ENCODE results near the gene LZTS3.
A peak's percentile ranks its signal among the peaks of the same experiment; 100 is the strongest.

LZTS3 gene

DNA sequence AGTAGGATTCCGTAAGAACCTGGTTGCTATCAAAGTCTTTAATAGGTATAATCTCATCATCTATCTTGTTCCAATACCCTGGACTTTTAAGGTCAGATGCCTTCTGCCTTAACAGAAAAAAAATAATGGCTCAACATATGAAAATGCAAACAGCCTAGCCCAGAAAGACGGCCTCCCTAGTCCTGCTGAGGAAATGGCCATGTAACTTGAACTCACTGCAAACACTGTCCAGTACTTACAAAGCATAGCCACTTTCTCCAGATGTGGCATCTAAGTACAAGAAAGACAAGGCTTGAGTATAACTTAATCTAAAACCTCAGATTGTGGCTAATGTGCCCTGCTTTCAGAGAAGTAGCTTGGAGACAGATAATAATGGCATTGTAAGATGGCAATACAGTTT lies 40.2 kb downstream of the LZTS3 start:
- no peaks in the 10 kb centered on the region for H3K9me3 ChIP-seq (ENCODE audit: control insufficient read depth, insufficient read depth, low read depth, low read length)
- ChIA-PET CTCF (interaction anchor here (0.7 kb wide), 1 partner anchor 55 kb away, joined by 3 read pairs; no protein-coding TSS in a partner anchor), POLR2A (interaction anchor here (1.2 kb wide), 1 partner anchor 26 kb away, joined by 4 read pairs; the partner anchor contains the start of genes FASTKD5 and UBOX5)
- no peaks in the 10 kb centered on the region; a peak in 1 of 3 replicates for H3K36me3 ChIP-seq (ENCODE audit: control insufficient read depth in 2 of 2, insufficient read depth in 1 of 2, low read length in 2 of 2)
- peaks cover 3% of the 10 kb centered on the region; the same call in 1 of the 2 replicates for H3K4me1 ChIP-seq (ENCODE audit: control insufficient read depth, insufficient read depth, low read length)
- no peak overlapping the region for H3K27ac ChIP-seq (ENCODE audit: extremely low read depth, low read depth, low read length)
- no peak for TF ChIP-seq ZNF785 (tag by site-specific recombination; IDR thresholded peaks at IDR 0.05)
- TF ChIP-seq KLF9 (tag by site-specific recombination; IDR thresholded peaks at IDR 0.05; ENCODE audit: low read depth): no peak
- TF ChIP-seq, protein P1, sequence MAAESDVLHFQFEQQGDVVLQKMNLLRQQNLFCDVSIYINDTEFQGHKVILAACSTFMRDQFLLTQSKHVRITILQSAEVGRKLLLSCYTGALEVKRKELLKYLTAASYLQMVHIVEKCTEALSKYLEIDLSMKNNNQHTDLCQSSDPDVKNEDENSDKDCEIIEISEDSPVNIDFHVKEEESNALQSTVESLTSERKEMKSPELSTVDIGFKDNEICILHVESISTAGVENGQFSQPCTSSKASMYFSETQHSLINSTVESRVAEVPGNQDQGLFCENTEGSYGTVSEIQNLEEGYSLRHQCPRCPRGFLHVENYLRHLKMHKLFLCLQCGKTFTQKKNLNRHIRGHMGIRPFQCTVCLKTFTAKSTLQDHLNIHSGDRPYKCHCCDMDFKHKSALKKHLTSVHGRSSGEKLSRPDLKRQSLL (tag by site-specific recombination; IDR thresholded peaks at IDR 0.05): no peak
- no peak for TF ChIP-seq ZNF174 (tag by site-specific recombination; IDR thresholded peaks at IDR 0.05)
- H3K4me3 ChIP-seq (ENCODE audit: low read depth, low read length): no peak overlapping the region

DNA sequence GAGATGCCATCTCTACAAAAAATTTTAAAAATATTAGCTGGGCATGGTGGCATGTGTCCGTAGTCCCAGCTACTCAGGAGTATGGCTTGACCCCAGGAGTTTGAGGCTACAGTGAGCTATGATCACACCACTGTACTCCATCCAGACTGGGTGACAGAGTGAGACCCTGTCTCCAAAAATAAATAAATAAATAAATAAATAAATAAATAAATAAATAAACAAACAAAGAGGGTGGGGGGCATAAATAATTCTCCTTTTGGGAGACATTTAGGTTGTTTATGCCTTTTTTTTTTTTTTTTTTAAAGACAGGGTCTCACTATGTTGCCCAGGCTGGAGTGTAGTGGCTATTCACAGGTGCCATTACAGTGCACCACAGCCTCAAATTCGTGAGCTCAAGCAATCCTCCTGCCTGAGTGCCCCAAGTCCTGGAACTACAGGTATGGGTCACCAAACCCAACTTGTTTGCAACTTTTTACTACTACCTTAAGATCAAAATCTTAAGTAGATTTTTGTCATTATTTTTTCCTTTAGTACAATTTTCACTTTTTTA lies 43.2 kb downstream of the LZTS3 start:
- Histone ChIP-seq H3K36me3 (ENCODE audit: control insufficient read depth in 2 of 2, insufficient read depth in 1 of 2, low read length in 2 of 2) (no peaks in the 10 kb centered on the region; a peak in 1 of 3 replicates), H3K27ac (ENCODE audit: extremely low read depth, low read depth, low read length) (no peak overlapping the region), H3K4me3 (ENCODE audit: low read depth, low read length) (no peak overlapping the region), H3K9me3 (ENCODE audit: control insufficient read depth, insufficient read depth, low read depth, low read length) (no peaks in the 10 kb centered on the region), H3K4me1 (ENCODE audit: control insufficient read depth, insufficient read depth, low read length) (peaks cover 3% of the 10 kb centered on the region; the same call in 1 of the 2 replicates)
- ChIA-PET POLR2A (interaction anchor here (0.7 kb wide), 1 partner anchor 479 kb away, joined by 3 read pairs; no protein-coding TSS in a partner anchor), CTCF (interaction anchor here (0.6 to 1.8 kb wide), 4 partner anchors 8 to 77 kb away, joined by 3 to 10 read pairs (median 4); no protein-coding TSS in a partner anchor)
- peak; percentile 42; the same call in 1 of the 2 replicates for TF ChIP-seq ZNF121 (tag by site-specific recombination; IDR thresholded peaks at IDR 0.05)
- TF ChIP-seq ZFP41 (tag by site-specific recombination; IDR thresholded peaks at IDR 0.05; ENCODE audit: borderline replicate concordance): no peak

DNA sequence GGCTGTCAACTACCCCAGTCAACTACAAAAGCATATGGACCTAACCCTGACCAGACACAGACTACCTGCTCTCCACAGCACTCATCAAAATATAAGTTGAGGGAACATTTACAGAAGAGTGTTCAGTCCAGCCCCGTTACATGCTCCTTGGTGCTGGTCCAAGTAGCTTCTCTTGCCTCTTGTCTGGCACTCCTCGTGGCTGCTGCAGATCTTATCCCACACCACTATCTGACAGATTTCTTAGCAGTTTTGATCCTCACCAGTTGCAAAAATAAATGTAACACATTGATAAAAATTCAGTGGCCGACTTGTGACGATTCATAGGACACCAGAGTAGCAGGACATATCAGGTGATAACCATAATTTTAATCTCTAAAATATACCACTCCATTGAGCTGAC lies 44.3 kb downstream of the LZTS3 start:
- ChIA-PET CTCF (interaction anchor here (0.6 to 1.8 kb wide), 6 partner anchors 9 to 607 kb away, joined by 3 to 10 read pairs (median 3); no protein-coding TSS in a partner anchor), POLR2A (interaction anchor here (1.0 kb wide), 1 partner anchor 8 kb away, joined by 9 read pairs; no protein-coding TSS in a partner anchor)

DNA sequence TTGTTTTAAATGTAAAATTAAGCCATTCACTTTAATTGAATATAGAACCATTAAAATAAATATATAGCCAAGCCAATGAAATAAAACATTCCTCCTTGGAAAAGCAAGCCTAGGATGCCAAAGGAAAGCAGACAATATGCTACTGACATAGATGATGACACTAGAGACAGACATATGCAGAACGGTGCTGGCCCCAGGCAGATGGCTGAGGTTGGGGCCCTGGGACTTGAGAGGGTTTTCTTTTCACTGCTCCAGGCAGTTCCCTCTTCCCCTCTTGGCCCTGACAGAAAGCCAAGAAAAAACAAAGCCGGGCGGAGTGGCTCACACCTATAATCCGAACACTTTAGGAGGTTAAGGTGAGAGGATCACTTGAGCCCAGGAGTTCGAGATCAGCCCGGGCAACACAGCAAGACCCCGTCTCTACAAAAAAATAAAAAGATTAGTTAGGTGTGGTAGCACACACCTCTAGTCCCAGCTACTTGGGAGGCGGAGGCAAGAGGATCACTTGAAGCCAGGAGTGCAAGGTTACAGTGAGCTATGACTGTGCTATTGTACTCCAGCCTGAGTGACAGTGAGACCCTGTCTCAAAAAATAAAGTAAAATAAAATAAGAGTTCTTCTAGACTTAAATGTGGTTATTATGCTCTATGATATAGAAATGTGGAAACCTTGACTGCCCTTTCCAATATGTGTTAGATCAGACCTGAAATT lies 44.9 kb downstream of the LZTS3 start:
- ChIA-PET POLR2A (interaction anchor here (1.0 kb wide), 1 partner anchor 9 kb away, joined by 9 read pairs; no protein-coding TSS in a partner anchor), CTCF (interaction anchor here (0.6 to 1.6 kb wide), 6 partner anchors 10 to 657 kb away, joined by 3 to 4 read pairs (median 3); no protein-coding TSS in a partner anchor)
- no peak overlapping the region for H3K4me3 ChIP-seq (ENCODE audit: low read depth, low read length)
- H3K9me3 ChIP-seq (ENCODE audit: control insufficient read depth, insufficient read depth, low read depth, low read length): no peaks in the 10 kb centered on the region
- no peak overlapping the region for H3K27ac ChIP-seq (ENCODE audit: extremely low read depth, low read depth, low read length)
- peaks cover 5% of the 10 kb centered on the region; the same call in 1 of the 2 replicates for H3K4me1 ChIP-seq (ENCODE audit: control insufficient read depth, insufficient read depth, low read length)
- no peaks in the 10 kb centered on the region; a peak in 1 of 3 replicates for H3K36me3 ChIP-seq (ENCODE audit: control insufficient read depth in 2 of 2, insufficient read depth in 1 of 2, low read length in 2 of 2)
- TF ChIP-seq, protein P2, sequence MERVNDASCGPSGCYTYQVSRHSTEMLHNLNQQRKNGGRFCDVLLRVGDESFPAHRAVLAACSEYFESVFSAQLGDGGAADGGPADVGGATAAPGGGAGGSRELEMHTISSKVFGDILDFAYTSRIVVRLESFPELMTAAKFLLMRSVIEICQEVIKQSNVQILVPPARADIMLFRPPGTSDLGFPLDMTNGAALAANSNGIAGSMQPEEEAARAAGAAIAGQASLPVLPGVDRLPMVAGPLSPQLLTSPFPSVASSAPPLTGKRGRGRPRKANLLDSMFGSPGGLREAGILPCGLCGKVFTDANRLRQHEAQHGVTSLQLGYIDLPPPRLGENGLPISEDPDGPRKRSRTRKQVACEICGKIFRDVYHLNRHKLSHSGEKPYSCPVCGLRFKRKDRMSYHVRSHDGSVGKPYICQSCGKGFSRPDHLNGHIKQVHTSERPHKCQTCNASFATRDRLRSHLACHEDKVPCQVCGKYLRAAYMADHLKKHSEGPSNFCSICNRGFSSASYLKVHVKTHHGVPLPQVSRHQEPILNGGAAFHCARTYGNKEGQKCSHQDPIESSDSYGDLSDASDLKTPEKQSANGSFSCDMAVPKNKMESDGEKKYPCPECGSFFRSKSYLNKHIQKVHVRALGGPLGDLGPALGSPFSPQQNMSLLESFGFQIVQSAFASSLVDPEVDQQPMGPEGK (tag by site-specific recombination; IDR thresholded peaks at IDR 0.05): no peak
- TF ChIP-seq ZNF239 (tag by site-specific recombination; IDR thresholded peaks at IDR 0.05) (no peak), ZNF202 (tag by site-specific recombination; IDR thresholded peaks at IDR 0.05; ENCODE audit: borderline replicate concordance) (no peak)

More for the DNA sequence above, 44.3 kb downstream of the LZTS3 start:
- TF ChIP-seq SETDB1 (IDR thresholded peaks at IDR 0.05; ENCODE audit: insufficient read length, low read length) (no peak), GLIS1 (tag by site-specific recombination; IDR thresholded peaks at IDR 0.05) (no peak), ZNF791 (tag by site-specific recombination; IDR thresholded peaks at IDR 0.05) (no peak), ZSCAN30 (tag by site-specific recombination; IDR thresholded peaks at IDR 0.05) (no peak), ZNF391 (tag by site-specific recombination; IDR thresholded peaks at IDR 0.05; ENCODE audit: borderline replicate concordance, low read depth) (no peak), ZNF558 (tag by site-specific recombination; IDR thresholded peaks at IDR 0.05) (no peak), ZNF416 (tag by site-specific recombination; IDR thresholded peaks at IDR 0.05) (no peak), ZNF585B (tag by site-specific recombination; IDR thresholded peaks at IDR 0.05) (no peak), ZEB2 (tag by site-specific recombination; IDR thresholded peaks at IDR 0.05) (no peak), SP7 (tag by site-specific recombination; IDR thresholded peaks at IDR 0.05) (no peak), SCRT2 (tag by site-specific recombination; IDR thresholded peaks at IDR 0.05) (no peak), YY2 (tag by site-specific recombination; IDR thresholded peaks at IDR 0.05) (no peak), KLF7 (tag by site-specific recombination; IDR thresholded peaks at IDR 0.05; ENCODE audit: borderline replicate concordance) (no peak), ZNF792 (tag by site-specific recombination; IDR thresholded peaks at IDR 0.05) (no peak), ZNF621 (tag by site-specific recombination; IDR thresholded peaks at IDR 0.05) (no peak), ZBTB1 (tag by site-specific recombination; IDR thresholded peaks at IDR 0.05) (no peak)
- TF ChIP-seq, protein P3, sequence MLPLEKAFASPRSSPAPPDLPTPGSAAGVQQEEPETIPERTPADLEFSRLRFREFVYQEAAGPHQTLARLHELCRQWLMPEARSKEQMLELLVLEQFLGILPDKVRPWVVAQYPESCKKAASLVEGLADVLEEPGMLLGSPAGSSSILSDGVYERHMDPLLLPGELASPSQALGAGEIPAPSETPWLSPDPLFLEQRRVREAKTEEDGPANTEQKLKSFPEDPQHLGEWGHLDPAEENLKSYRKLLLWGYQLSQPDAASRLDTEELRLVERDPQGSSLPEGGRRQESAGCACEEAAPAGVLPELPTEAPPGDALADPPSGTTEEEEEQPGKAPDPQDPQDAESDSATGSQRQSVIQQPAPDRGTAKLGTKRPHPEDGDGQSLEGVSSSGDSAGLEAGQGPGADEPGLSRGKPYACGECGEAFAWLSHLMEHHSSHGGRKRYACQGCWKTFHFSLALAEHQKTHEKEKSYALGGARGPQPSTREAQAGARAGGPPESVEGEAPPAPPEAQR (tag by site-specific recombination; IDR thresholded peaks at IDR 0.05): no peak
- H3K27ac ChIP-seq (ENCODE audit: extremely low read depth, low read depth, low read length): no peak overlapping the region
- no peaks in the 10 kb centered on the region for H3K9me3 ChIP-seq (ENCODE audit: control insufficient read depth, insufficient read depth, low read depth, low read length)
- peaks cover 3% of the 10 kb centered on the region; the same call in 1 of the 2 replicates for H3K4me1 ChIP-seq (ENCODE audit: control insufficient read depth, insufficient read depth, low read length)
- H3K36me3 ChIP-seq (ENCODE audit: control insufficient read depth in 2 of 2, insufficient read depth in 1 of 2, low read length in 2 of 2): no peaks in the 10 kb centered on the region; a peak in 1 of 3 replicates
- H3K4me3 ChIP-seq (ENCODE audit: low read depth, low read length): no peak overlapping the region
